Left colon (tissue), 2 donors: ENCODE measurements around the gene BACH2. TPM values are rescaled to one million over a fixed set of nuclear protein-coding genes. Genes with fewer than 3 reads are reported as not detected.

Source experiments
- ATAC-seq: fragments of 200-7000 bp; cut with Tn5 transposase; one replicate; pipeline ENCODE4 v1.9.1; 2020; ENCODE audit warnings: mild to moderate bottlenecking, moderate library complexity
- DNase-seq, 2 donors: peaks; one replicate each; pipeline ENCODE4 v3.0.0-alpha.2; 2020
- intact Hi-C, 2 donors: fragments of 100-400 bp; cut with DNase I in 1 of 2; cut with micrococcal nuclease in 1 of 2; formaldehyde crosslinking; loops; one replicate each; pipeline versions ENCODE4 v1.11.2 to v1.14.0; 2022; cut with DNase I, micrococcal nuclease
- total RNA-seq, 2 donors: library from RNA; stranded (reverse); fragmentation: NEBNext Ultra II Directional; extraction: Animal tissue kit (Norgen Biotek cat#: 25700); gene quantifications; one replicate each; pipeline ENCODE4 v1.2.1, GENCODE V29; 2021
- donor health status: DM: no; HTN: no; CAD: no.
- donor health status: DM: yes; HTN: yes; CAD: no.

Gene BACH2
- total RNA-seq, 2 donors from 2014 or later: 0.67 to 1.3 TPM

DNA sequence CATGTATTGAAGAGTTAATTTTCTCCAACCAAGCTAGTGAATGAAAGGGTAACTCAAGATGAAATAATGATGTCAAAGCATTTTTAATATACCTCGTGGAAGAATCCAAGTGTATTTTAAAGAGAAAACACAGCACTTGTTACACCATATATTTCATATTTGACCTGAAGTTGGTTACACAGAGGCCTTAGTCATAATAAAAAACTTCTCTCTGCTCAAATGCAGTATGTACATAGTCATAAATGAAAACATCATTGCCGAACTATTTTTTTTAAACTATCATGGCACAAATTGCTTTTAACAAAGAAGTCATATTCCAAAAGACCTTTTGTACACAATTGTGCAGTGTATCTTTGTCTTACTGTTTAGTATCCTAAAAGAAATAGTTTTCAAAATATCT is 43.0 kb downstream of the BACH2 start:
- DNase-seq: no peak
- intact Hi-C loops: no loop called here
- no peak for ATAC-seq

- intact Hi-C loops: no loop called here
- DNase-seq: no peak
- no peak for ATAC-seq
Observed at GRCh38 chr6:90251295-90251992, 45.2 kb downstream of the BACH2 start.

DNA sequence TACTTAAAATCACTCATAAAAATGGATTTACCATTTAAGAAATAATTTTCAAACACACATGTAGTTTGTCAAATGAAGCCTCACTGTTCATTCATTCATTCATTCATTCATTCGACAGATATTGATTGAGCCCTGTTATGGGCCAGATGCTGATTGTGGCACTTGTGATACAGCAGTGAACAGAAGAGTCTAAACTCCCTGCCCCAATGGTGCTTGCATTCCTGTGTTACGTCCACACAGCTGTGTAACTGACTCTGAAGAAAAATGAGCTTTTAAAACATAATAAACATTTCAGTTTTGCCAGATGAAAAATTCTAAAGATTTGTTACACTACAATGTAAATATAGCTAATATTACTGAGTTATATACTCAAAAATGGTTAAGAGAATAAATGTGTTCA is 46.2 kb downstream of the BACH2 start:
- intact Hi-C loops: no loop called here
- DNase-seq: no peak
- ATAC-seq: no peak

GRCh38 chr6:90249458-90249857 is 47.2 kb downstream of the BACH2 start:
- intact Hi-C loops: no loop called here
- ATAC-seq: no peak
- DNase-seq: no peak

- no peak for DNase-seq
- intact Hi-C loops: no loop called here
- no peak for ATAC-seq
Observed at GRCh38 chr6:90249034-90249433, 47.6 kb downstream of the BACH2 start.

- ATAC-seq (no peak), DNase-seq (no peak)
- intact Hi-C loops: no loop called here
Observed at GRCh38 chr6:90247262-90247661, 49.4 kb downstream of the BACH2 start.

- no peak for DNase-seq
- no peak for ATAC-seq
- intact Hi-C loops: no loop called here
Observed at GRCh38 chr6:90241229-90241880, 55.3 kb downstream of the BACH2 start.

DNA sequence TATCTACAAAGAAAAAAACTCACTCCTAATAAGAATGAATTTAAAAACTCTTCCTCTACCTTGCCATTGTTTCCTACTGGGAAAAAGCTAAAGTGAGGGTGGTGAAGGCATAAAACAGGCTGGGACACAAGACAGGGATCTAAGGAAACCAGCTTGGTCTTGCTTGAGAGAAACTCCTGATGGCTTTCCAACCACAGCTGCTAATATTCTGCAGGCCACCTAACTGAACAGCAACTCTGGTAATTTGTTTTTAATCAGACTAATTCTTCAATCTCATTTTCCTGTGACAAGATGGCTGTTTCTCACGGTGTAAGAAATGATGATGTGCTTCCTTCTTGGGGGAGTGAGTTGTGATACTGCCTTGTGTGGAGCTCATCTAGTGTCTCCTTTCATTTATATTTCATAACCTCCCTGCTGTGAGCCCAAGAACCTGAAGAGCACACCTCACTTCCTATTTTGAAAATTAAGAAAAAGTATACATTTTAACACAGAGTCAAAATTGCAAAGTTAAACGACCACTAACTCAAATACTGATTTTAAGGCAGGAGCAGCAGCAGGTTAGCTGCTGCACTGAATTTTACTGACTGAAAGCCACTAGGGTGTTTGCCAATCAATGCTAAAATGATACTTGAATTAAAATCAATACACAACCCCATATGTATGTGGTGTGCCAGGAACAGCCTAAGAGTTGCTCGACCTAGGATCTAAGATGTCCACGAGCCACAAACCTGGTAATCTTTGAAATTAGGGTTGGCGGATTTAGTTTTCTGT is 58.0 kb downstream of the BACH2 start:
- no peak for DNase-seq
- no peak for ATAC-seq
- intact Hi-C loops: no loop called here

- DNase-seq (no peak), ATAC-seq (no peak)
- intact Hi-C loops: no loop called here
Observed at GRCh38 chr6:90237350-90237990, 59.2 kb downstream of the BACH2 start.

GRCh38 chr6:90233994-90234393 is 62.6 kb downstream of the BACH2 start:
- ATAC-seq (no peak), DNase-seq (no peak)
- intact Hi-C loops: no loop called here

- no peak for DNase-seq
- ATAC-seq: no peak
- intact Hi-C loops: no loop called here
Observed at GRCh38 chr6:90233213-90233612, 63.4 kb downstream of the BACH2 start.

DNA sequence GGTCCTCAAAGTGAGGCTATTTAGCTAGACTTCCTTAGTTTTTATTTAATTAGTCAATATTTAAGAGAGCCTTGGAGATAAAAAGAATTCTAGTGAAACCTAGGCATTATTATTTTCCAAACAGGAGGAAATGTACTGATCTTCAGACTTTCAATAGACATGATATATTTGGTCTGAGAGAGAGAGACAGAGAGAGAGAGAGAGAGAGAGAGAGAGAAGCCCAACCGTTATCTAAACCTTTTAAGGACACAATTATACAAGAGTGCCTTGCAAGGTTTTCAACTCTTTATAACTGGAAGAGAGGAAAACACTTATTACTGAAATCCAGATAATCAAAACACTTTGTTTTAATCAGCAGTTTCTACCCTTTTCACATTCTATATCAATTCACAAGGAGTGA is 64.8 kb downstream of the BACH2 start:
- no peak for DNase-seq

DNA sequence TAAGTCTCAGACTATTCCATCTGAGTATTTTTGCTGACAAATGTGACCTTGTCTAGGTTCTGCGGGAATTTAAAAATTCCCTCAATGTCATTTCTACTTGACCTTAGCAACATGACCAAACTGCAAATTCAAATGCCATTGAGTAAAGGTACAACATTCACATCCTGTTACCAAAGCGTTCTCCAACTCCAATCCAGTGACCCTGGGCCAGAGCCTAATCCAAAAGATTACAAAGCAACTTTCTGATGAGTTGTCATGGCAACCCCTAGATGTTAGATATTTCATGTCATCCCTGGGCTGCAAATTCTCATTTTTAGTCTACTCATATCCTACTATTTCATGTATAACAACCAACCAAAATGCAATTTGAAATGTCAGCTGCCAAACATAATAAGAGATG is 65.3 kb downstream of the BACH2 start:
- DNase-seq (no peak), ATAC-seq (no peak)
- intact Hi-C loops: no loop called here

More for the DNA sequence above, 64.8 kb downstream of the BACH2 start:
- intact Hi-C loops: no loop called here
- no peak for ATAC-seq

GRCh38 chr6:90230548-90231215 is 66.0 kb downstream of the BACH2 start:
- DNase-seq: no peak
- intact Hi-C loops: no loop called here
- ATAC-seq: no peak

GRCh38 chr6:90229331-90230010 is 67.2 kb downstream of the BACH2 start:
- no peak for DNase-seq
- intact Hi-C loops: no loop called here
- ATAC-seq: no peak

GRCh38 chr6:90227673-90228072 is 69.0 kb downstream of the BACH2 start:
- intact Hi-C loops: no loop called here
- ATAC-seq (no peak), DNase-seq (no peak)

GRCh38 chr6:90227213-90227612 is 69.4 kb downstream of the BACH2 start:
- no peak for DNase-seq
- intact Hi-C loops: no loop called here

GRCh38 chr6:90226257-90226656 is 70.4 kb downstream of the BACH2 start:
- no peak for ATAC-seq
- intact Hi-C loops: no loop called here
- DNase-seq: no peak

More at GRCh38 chr6:90227213-90227612, 69.4 kb downstream of the BACH2 start:
- ATAC-seq: no peak

- ATAC-seq (no peak), DNase-seq (no peak)
- intact Hi-C loops: no loop called here
Observed at GRCh38 chr6:90224196-90224595, 72.4 kb downstream of the BACH2 start.
